DOHH2 (cell line): ENCODE data around the gene MYH7B.

ENCODE experiments used
- CTCF ChIP-seq: fragments of 200-600 bp; sonication (generic); IDR thresholded peaks from one replicate; pipeline ENCODE4 v1.5.1; 2014; ENCODE audit warnings: antibody characterized with exemption, mild to moderate bottlenecking, low read depth, low read length; ENCODE audit not compliant: poor library complexity, severe bottlenecking
- EZH2phosphoT487 ChIP-seq: fragments of 200-600 bp; sonication (generic); IDR thresholded peaks from 2 replicates; pipeline ENCODE4 v1.6.1; 2017; ENCODE audit warnings: borderline replicate concordance, mild to moderate bottlenecking, antibody characterized with exemption, low read length, moderate library complexity, mixed read lengths

GRCh38 chr20:34952671-34953070, 3.0 kb upstream of the MYH7B start:
- TF ChIP-seq CTCF (no peak), EZH2phosphoT487 (no peak)
